Memory B cell (primary cell): ENCODE data around the gene NME2.
"Not testable (repeated sequence)": the region's sequence is repeated elsewhere in the genome, so short reads cannot be mapped to it uniquely, and the experiment has no call there.

Source experiments
- ATAC-seq: fragments of 150-1000 bp; cut with Tn5 transposase; 2 replicates; pipeline ENCODE4 v1.10.0; 2021; ENCODE audit warnings: low read depth, mild to moderate bottlenecking, moderate library complexity
- DNase-seq, 2 donors: peaks; one replicate each; pipeline ENCODE4 v3.0.0; 2022; ENCODE audit warnings: low spot score in 2 of 2
- H3K27ac Mint-ChIP-seq: one replicate; pipeline ENCODE4 v1.8.0; 2022; ENCODE audit warnings: mild to moderate bottlenecking, moderate library complexity, mixed read lengths
- H3K27me3 Mint-ChIP-seq: one replicate; pipeline ENCODE4 v1.8.0; 2022; ENCODE audit warnings: mixed read lengths
- H3K36me3 Mint-ChIP-seq: one replicate; pipeline ENCODE4 v1.8.0; 2022; ENCODE audit warnings: mild to moderate bottlenecking, mixed read lengths
- H3K4me1 Mint-ChIP-seq: one replicate; pipeline ENCODE4 v1.8.0; 2022; ENCODE audit warnings: mixed read lengths
- H3K4me3 Mint-ChIP-seq: one replicate; pipeline ENCODE4 v1.8.0; 2022; ENCODE audit warnings: mild to moderate bottlenecking, moderate library complexity, mixed read lengths
- H3K9me3 Mint-ChIP-seq: one replicate; pipeline ENCODE4 v1.8.0; 2022; ENCODE audit warnings: mixed read lengths

Gene NME2

DNA sequence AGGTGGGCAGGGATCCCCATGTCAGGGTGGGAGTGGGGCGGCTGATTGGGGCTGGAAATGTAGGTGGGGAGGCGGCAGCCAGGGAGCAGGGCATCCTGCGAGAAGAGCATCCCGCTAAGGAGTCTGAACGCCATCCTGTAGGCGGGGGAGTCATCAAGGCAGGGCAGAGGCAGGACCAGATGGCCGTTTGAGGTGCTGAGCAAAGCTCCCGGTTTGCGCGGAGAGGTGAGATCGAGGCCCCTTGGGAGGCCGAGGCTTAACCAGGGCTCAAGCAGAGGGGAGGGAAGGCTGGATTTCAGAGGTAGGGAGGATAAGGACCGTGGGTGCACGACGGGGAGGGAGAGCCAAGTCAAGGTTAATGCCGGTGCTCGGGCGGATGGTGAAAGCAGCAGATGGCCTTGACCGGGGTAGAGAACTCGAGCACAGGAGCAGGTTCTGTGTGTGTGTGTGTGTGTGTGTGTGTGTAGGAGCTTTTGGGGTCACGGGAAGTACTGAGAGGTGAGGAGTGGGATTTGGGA is 472 bp upstream of the NME2 start:
- no peaks in the 10 kb centered on the region for H3K9me3 Mint-ChIP-seq
- peak overlapping the region; percentile 96 for H3K4me3 Mint-ChIP-seq
- H3K27me3 Mint-ChIP-seq: no peaks in the 10 kb centered on the region
- peak overlapping the region; percentile 91 for H3K27ac Mint-ChIP-seq
- peak; percentile 30 for ATAC-seq
- peak in 1 of 2 donors; percentile 7 for DNase-seq
- peaks cover 17% of the 10 kb centered on the region for H3K4me1 Mint-ChIP-seq
- H3K36me3 Mint-ChIP-seq: peaks cover 20% of the 10 kb centered on the region

DNA sequence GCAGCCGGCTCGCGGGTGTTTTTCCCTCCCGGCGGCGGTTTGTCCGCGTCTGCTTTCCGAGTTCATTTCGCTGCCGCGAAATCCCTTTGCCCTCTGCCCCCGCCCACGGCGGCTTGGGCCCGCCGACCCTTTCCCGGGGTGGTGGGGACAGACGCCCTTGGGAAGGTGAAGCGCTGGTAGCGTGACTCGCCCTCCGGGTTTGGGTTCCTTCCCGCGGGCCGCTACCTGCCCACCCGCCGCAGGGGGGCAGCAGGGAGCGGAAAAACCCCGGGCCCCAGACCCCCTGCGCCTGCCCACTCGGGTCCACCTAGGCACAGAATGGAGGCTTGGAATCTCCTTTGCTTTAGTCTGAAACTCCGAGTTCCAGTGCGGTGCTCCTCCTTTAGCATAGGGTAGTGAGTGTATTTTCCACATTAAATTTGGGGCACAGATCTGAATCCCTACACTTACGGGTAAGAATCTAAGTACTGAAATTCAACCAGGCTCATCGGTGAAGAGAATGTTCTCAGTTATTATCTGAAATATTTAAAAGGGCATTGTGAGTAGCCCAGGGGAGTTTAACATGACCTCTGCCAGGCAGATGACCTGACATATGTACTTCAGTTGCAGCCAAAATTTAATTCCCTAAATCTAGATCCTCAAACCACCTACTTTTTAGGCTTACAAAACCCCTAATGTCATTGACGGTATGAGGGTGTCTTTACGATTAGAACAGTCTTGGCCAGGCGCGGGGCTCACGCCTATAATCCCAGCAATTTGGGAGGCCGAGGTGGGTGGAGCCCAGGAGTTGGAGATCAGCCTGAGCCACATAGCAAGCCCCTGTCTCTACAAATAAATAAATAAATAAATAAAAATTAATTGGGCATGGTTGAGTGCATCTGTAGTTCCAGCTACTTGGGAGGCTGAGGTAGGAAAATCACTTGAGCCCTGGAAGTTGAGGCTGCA is 1.0 kb downstream of the NME2 start:
- H3K9me3 Mint-ChIP-seq: no peaks in the 10 kb centered on the region
- peaks cover 12% of the 10 kb centered on the region for H3K36me3 Mint-ChIP-seq
- H3K27ac Mint-ChIP-seq: peak overlapping the region; percentile 91
- peak; percentile 68 to 80 for DNase-seq
- H3K27me3 Mint-ChIP-seq: no peaks in the 10 kb centered on the region
- H3K4me3 Mint-ChIP-seq: peak overlapping the region; percentile 83
- H3K4me1 Mint-ChIP-seq: peaks cover 17% of the 10 kb centered on the region
- ATAC-seq: peak; percentile 66

DNA sequence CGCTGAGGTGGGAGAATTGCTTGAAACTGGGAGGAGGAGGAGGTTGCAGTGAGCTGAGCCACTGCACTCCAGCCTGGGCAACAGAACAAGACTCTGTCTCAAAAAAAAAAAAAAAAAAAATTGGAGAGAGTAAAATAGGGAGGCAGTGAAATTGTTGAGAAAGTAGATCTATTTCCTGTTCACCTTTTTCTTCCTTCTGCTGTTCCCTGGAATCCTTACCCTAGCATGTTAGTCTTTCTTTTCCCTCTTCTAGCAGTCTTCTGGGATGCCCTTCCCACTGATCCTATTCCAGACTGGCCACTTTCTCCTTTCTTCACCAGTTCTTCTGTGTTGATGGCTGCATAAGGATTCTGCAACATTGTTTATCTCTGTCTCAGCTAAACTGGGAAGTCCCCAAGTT is 3.1 kb downstream of the NME2 start:
- ATAC-seq (no peak), DNase-seq (no peak)
- Mint-ChIP-seq H3K4me3 (no peak overlapping the region), H3K27ac (no peak overlapping the region), H3K36me3 (peaks cover 12% of the 10 kb centered on the region), H3K27me3 (no peaks in the 10 kb centered on the region), H3K9me3 (no peaks in the 10 kb centered on the region), H3K4me1 (peaks cover 17% of the 10 kb centered on the region)

DNA sequence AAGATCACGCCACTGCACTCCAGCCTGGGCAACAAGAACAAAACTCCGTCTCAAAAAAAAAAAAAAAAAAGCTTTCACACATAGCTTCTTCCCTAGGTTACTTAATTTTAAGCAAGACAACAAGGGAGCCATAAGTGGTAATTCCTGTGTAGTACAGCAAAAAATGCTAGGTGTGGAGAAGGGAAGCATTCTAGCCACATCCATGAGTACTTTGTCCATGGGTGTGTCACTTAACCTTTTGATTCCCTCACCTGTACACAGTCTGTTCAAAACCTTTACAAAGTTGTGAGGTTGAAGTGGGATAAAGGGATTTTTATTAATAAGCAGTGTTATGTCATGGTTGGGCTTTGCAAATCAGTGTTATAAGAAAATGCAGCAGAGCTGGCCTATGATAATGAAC is 4.5 kb downstream of the NME2 start:
- H3K36me3 Mint-ChIP-seq: peaks cover 12% of the 10 kb centered on the region
- no peak overlapping the region for H3K4me3 Mint-ChIP-seq
- no peaks in the 10 kb centered on the region for H3K9me3 Mint-ChIP-seq
- ATAC-seq (no peak), DNase-seq (no peak)
- H3K4me1 Mint-ChIP-seq: peaks cover 9% of the 10 kb centered on the region
- no peak overlapping the region for H3K27ac Mint-ChIP-seq
- no peaks in the 10 kb centered on the region for H3K27me3 Mint-ChIP-seq

DNA sequence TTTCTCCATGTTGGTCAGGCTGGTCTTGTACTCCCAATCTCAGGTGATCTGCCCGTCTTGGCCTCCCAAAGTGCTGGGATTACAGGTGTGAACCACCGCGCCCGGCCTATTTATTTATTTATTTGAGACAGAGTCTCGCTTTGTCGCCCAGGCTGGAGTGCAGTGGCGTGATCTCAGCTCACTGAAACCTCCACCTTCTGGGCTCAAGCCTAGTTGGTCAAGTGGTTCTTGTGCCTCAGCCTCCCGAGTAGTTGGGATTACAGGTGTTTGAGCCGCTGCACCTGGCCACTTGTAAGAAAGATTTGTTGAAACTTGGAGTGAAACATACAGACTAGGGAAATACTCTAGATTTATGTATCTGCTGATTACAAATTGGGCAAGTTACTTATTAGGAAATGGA is 5.8 kb downstream of the NME2 start:
- peaks cover 12% of the 10 kb centered on the region for H3K36me3 Mint-ChIP-seq

DNA sequence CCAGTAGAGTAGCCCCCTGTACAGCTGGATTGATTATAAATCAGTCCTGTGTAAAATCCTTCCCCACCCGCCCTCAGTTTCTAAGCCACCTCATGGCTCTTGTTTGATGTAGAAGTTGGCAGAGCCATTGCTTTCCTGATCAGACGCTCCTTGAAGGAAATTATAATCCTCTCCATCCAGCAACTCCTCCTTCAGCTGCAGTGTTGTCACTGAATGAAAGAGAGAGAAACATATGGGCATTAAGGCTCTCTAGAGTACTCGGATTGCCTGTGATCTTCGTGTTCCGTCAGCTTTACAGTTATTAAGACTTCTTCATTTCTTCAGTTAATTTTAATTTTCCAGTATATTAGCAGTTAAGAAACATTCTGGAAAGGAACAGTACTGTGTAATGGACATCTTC is 14.3 kb downstream of the NME2 start:
- DNase-seq: no peak
- Mint-ChIP-seq H3K27me3 (no peaks in the 10 kb centered on the region), H3K36me3 (peaks cover 2% of the 10 kb centered on the region), H3K4me1 (no peaks in the 10 kb centered on the region), H3K27ac (peak overlapping the region; percentile 6), H3K4me3 (no peak overlapping the region), H3K9me3 (no peaks in the 10 kb centered on the region)
- ATAC-seq: no peak

More for the DNA sequence above, 5.8 kb downstream of the NME2 start:
- not testable (repeated sequence) for H3K9me3 Mint-ChIP-seq, H3K4me1 Mint-ChIP-seq, ATAC-seq, H3K27ac Mint-ChIP-seq, DNase-seq, H3K27me3 Mint-ChIP-seq, H3K4me3 Mint-ChIP-seq

DNA sequence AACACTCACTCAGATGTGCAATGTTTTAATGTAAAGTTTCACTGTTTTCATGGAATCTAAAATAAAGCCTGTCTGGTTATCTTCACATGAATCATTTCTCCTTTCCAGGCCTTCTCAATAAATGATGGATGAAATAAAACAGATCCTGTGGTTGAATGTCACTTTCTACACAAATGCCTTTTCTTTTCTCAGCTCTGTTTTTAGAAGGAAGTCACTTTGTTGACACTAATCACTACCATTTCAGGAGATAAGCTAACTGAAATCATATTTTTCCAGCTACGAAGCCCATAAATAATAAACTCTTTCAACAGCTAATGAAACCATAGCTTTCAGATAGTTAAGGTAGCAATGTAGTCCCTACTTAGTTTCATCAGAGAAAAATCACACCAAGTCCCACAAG is 17.9 kb downstream of the NME2 start:
- Mint-ChIP-seq H3K36me3 (peaks cover 10% of the 10 kb centered on the region), H3K9me3 (no peaks in the 10 kb centered on the region), H3K4me3 (no peak overlapping the region), H3K27ac (peak overlapping the region; percentile 10), H3K27me3 (no peaks in the 10 kb centered on the region), H3K4me1 (no peaks in the 10 kb centered on the region)
- ATAC-seq (no peak), DNase-seq (no peak)

DNA sequence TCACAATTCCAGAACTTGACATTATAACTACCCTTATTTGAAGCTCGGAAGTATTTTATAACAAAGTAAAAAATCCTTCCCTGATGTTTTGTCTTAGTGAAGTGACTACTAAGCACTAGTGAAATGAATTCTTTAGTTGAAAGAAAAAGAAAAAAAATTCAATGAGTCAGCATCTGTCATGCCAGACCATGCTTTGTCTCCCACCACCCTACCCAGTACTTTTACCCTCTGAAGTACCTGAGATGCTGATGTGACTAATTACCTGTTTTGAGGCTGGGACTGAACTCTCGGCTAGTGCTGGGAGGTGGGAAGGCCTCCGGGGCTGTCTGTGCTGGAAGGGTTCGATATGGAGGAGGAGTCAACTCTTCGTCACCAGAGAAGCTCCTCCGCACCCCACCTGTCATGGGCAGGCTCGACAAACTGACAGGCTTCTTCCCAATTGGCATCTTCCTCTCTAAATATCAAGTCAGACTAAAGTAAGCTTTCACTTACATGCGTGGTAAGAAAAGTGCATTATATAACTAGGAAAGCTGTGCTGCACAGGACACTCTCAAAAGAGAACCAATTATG is 19.6 kb downstream of the NME2 start:
- H3K27ac Mint-ChIP-seq: no peak overlapping the region
- ATAC-seq: no peak
- DNase-seq: no peak
- no peaks in the 10 kb centered on the region for H3K9me3 Mint-ChIP-seq
- H3K27me3 Mint-ChIP-seq: no peaks in the 10 kb centered on the region
- no peak overlapping the region for H3K4me3 Mint-ChIP-seq
- H3K4me1 Mint-ChIP-seq: no peaks in the 10 kb centered on the region
- peaks cover 14% of the 10 kb centered on the region for H3K36me3 Mint-ChIP-seq

DNA sequence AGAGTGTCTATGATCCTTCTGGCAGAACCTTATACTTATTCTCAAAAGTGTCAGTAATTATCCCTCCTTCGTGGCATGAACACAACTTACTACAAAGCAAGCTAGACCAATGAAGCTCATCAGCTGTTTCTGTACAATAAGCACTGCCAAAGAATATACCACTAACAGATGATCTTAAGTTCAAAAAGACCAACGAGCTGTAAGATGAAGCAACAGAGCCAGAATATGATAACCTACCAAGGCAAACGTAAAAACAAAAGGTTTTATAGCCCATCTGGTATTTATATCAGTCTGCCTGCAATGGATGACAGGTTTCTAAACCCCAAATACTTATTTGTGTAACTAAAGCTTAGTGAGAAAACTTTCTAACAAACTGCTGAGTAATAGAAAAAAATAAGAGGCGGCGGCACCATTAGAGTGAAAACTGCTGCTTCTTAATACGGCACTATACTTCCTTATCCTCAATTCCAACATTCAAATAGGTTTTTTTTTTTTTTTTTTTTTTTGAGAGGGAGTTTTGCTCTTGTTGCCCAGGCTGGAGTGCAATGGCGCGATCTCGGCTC is 22.1 kb downstream of the NME2 start:
- no peak overlapping the region for H3K4me3 Mint-ChIP-seq
- H3K36me3 Mint-ChIP-seq: peaks cover 25% of the 10 kb centered on the region
- H3K9me3 Mint-ChIP-seq: no peaks in the 10 kb centered on the region

DNA sequence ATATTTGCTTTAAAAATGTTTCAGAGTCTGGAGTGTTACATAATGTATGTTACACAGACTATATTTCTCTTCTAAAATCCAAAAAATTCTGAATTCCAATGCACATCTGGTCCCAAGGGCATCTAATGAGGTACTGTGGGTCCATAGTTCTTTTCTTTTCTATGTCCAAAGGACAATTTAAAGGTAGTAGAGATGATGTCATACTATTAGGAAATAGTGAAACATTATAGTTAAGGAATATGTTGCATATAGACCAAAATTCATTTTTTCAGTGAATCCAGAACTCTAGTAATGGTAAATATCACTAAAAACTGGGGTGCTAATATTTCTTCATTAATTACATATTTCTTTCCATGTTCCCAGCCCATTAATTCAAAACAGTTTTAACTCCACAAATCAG is 23.0 kb downstream of the NME2 start:
- Mint-ChIP-seq H3K4me3 (no peak overlapping the region), H3K9me3 (no peaks in the 10 kb centered on the region), H3K27ac (peak overlapping the region; percentile 47), H3K4me1 (no peaks in the 10 kb centered on the region), H3K36me3 (peaks cover 25% of the 10 kb centered on the region), H3K27me3 (no peaks in the 10 kb centered on the region)
- no peak for DNase-seq
- no peak for ATAC-seq

More for the DNA sequence above, 22.1 kb downstream of the NME2 start:
- ATAC-seq (no peak), DNase-seq (no peak)
- H3K27ac Mint-ChIP-seq: no peak overlapping the region
- no peaks in the 10 kb centered on the region for H3K27me3 Mint-ChIP-seq
- H3K4me1 Mint-ChIP-seq: no peaks in the 10 kb centered on the region

DNA sequence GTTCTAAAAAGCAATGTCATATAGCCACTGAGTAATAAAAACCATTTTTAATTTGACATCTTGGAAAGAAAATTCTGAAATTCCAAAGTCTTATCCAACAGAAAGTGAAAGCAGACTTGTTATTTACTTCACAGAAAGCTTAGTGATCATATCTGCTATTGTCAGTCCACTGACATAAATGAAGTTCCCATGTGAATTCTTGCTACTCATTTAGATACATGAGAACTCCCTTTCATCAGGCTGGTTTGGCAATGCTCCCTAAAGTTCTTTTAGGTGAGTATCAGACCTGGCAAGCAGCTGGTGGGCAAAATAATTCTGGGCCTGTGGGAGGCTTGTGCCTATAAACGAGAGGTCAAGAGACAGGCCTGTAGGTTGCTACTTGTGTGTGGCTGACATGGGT is 23.4 kb downstream of the NME2 start:
- H3K27ac Mint-ChIP-seq: peak overlapping the region; percentile 47
- DNase-seq (no peak), ATAC-seq (no peak)
- H3K9me3 Mint-ChIP-seq: no peaks in the 10 kb centered on the region
- no peak overlapping the region for H3K4me3 Mint-ChIP-seq
- H3K36me3 Mint-ChIP-seq: peaks cover 25% of the 10 kb centered on the region
- no peaks in the 10 kb centered on the region for H3K4me1 Mint-ChIP-seq
- no peaks in the 10 kb centered on the region for H3K27me3 Mint-ChIP-seq

DNA sequence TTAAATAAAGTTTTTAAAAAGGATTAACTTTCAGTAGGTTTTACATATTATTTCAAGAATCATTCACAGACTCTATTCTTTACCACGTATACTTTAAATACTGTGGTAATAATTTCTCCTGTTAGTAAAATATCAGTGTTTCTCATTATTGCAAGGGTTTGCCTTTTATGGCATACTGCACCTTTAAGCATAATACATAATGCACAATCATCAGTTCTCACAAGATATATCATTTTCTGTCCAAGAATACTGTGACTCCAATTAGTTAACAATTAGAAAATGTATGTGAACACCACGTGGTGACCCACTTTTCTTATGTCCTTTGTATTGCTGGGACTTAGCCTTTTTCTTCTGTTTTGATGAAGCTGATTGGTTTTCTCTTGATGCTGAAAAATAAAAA is 25.7 kb downstream of the NME2 start:
- H3K4me1 Mint-ChIP-seq: no peaks in the 10 kb centered on the region
- H3K9me3 Mint-ChIP-seq: no peaks in the 10 kb centered on the region
- DNase-seq (no peak), ATAC-seq (no peak)
- peaks cover 19% of the 10 kb centered on the region for H3K36me3 Mint-ChIP-seq
- no peak overlapping the region for H3K4me3 Mint-ChIP-seq
- no peaks in the 10 kb centered on the region for H3K27me3 Mint-ChIP-seq
- no peak overlapping the region for H3K27ac Mint-ChIP-seq

DNA sequence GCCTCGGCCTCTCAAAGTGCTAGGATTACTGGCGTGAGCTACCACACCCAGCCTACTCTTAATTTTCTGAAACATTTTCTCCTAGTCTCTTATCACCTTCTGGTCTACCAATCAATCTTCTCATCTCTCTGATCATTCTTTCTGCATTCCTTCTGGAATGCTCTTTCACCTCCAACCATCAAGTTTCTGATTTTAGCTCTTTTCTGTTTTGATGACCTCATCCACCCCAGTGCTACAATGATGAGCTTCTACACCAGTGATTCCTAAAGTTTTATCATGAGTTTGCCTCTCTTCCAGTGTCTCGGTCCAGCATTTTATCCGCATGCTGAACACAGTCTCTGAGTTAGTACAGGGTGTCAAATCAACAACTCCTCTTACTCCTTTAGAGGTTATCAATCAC is 31.5 kb downstream of the NME2 start:
- Mint-ChIP-seq H3K4me1 (no peaks in the 10 kb centered on the region), H3K9me3 (no peaks in the 10 kb centered on the region), H3K4me3 (no peak overlapping the region), H3K27ac (peak overlapping the region; percentile 58), H3K36me3 (peaks cover 23% of the 10 kb centered on the region), H3K27me3 (no peaks in the 10 kb centered on the region)
- ATAC-seq: no peak
- DNase-seq: no peak

DNA sequence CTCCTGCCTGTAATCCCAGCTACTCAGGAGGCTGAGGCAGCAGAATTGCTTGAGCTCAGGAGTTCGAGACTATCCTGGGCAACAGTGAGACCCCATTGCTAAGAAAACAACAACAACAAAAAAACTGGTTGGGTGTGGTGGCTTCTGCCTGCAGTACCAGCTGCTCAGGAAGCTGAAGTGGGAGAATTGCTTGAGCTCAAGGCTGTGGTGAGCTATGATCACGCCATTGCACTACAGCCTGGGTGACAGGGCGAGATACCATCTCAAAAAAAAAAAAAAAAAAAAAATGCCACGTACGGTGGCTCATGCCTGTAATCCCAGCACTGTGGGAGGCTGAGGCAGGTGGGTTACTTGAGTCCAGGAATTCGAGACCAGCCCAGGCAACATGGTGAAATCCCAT is 34.1 kb downstream of the NME2 start:
- H3K27me3 Mint-ChIP-seq: no peaks in the 10 kb centered on the region

More for the DNA sequence above, 34.1 kb downstream of the NME2 start:
- peaks cover 24% of the 10 kb centered on the region for H3K36me3 Mint-ChIP-seq
- H3K9me3 Mint-ChIP-seq: no peaks in the 10 kb centered on the region
- H3K4me3 Mint-ChIP-seq: no peak overlapping the region
- no peak for DNase-seq
- H3K27ac Mint-ChIP-seq: no peak overlapping the region
- H3K4me1 Mint-ChIP-seq: no peaks in the 10 kb centered on the region
- no peak for ATAC-seq
